Measurements from ENCODE around the gene RPL5.
A peak's percentile ranks its signal among the peaks of the same experiment; 100 is the strongest.

GRCh38 chr1:92817986-92818764 is 13.7 kb upstream of the RPL5 start:
- TF ChIP-seq CTCF (IDR thresholded peaks at IDR 0.05) (peak; percentile 38 to 57 (median 50)), POLR2A (IDR thresholded peaks at IDR 0.05) (no peak)
